ENCODE measurements around the gene CFAP57.

DNA sequence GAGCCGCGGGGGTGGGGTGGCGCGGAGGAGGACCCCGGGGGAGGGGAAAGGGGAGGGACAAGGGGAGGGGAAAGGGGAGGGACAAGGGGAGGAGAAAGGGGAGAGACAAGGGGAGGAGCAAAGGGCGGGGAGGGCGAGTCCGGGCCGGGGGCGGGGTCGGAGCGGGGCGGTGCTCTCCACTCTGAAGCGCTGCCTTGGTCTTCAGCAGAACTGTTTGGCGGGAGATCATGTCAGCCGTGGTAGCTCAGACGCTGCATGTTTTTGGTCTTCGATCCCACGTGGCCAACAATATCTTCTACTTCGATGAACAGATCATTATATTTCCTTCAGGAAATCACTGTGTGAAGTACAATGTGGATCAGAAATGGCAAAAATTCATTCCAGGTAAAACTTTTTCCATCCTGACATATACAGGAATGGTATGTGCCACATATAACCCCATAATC is 420 bp downstream of the CFAP57 start:
- no peak for TF ChIP-seq ZKSCAN1 (IDR thresholded peaks at IDR 0.05; ENCODE audit: low read depth, low read length)
- TF ChIP-seq NUFIP1 (IDR thresholded peaks at IDR 0.05; ENCODE audit: partially characterized antibody), result no peak
- no peak for TF ChIP-seq CEBPB (tag; IDR thresholded peaks at IDR 0.05)
- no peak for TF ChIP-seq RAD21 (CRISPR knock-in tag; conservative IDR thresholded peaks at IDR 0.05 in 1 of 2, IDR thresholded peaks at IDR 0.05 in 1 of 2)
- TF ChIP-seq SIN3A (IDR thresholded peaks at IDR 0.05; ENCODE audit: borderline replicate concordance in 2 of 2, control insufficient read depth in 1 of 2, low read depth in 2 of 2, low read length in 2 of 2), result 0 out of 4 replicates have a peak, but pooled peaks of 1 of the 2 experiments have one; percentile 62
- peak; percentile 59 for TF ChIP-seq TEAD4 (IDR thresholded peaks at IDR 0.05; ENCODE audit: low read length)
- TF ChIP-seq TEAD4 (CRISPR knock-in tag; IDR thresholded peaks at IDR 0.05; ENCODE audit: borderline replicate concordance), result no peak
- TF ChIP-seq SP1 (CRISPR knock-in tag; IDR thresholded peaks at IDR 0.05), result no peak
- TF ChIP-seq, protein P1, sequence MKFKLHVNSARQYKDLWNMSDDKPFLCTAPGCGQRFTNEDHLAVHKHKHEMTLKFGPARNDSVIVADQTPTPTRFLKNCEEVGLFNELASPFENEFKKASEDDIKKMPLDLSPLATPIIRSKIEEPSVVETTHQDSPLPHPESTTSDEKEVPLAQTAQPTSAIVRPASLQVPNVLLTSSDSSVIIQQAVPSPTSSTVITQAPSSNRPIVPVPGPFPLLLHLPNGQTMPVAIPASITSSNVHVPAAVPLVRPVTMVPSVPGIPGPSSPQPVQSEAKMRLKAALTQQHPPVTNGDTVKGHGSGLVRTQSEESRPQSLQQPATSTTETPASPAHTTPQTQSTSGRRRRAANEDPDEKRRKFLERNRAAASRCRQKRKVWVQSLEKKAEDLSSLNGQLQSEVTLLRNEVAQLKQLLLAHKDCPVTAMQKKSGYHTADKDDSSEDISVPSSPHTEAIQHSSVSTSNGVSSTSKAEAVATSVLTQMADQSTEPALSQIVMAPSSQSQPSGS (CRISPR knock-in tag; IDR thresholded peaks at IDR 0.05), result no peak
- TF ChIP-seq, protein P2, sequence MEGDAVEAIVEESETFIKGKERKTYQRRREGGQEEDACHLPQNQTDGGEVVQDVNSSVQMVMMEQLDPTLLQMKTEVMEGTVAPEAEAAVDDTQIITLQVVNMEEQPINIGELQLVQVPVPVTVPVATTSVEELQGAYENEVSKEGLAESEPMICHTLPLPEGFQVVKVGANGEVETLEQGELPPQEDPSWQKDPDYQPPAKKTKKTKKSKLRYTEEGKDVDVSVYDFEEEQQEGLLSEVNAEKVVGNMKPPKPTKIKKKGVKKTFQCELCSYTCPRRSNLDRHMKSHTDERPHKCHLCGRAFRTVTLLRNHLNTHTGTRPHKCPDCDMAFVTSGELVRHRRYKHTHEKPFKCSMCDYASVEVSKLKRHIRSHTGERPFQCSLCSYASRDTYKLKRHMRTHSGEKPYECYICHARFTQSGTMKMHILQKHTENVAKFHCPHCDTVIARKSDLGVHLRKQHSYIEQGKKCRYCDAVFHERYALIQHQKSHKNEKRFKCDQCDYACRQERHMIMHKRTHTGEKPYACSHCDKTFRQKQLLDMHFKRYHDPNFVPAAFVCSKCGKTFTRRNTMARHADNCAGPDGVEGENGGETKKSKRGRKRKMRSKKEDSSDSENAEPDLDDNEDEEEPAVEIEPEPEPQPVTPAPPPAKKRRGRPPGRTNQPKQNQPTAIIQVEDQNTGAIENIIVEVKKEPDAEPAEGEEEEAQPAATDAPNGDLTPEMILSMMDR (IDR thresholded peaks at IDR 0.05 in 2 of 3, conservative IDR thresholded peaks at IDR 0.05 in 1 of 3; ENCODE audit: insufficient read depth in 2 of 3, low read depth in 1 of 3, low read length in 3 of 3), result no peak

All from K562 (cell line).